HG03520 (cell line): Measurements from ENCODE around the gene SLC35F1.

Experiments used
- ATAC-seq: cut with Tn5 transposase; IDR thresholded peaks from one replicate; pipeline ENCODE4 v1.9.1; 2021; ENCODE audit warnings: mild to moderate bottlenecking, moderate library complexity; ENCODE audit not compliant: unreplicated experiment

SLC35F1 gene

GRCh38 chr6:118186672-118187567 lies 279.9 kb downstream of the SLC35F1 start:
- ATAC-seq: peak; percentile 58

GRCh38 chr6:118187568-118188164 lies 280.6 kb downstream of the SLC35F1 start:
- peak; percentile 41 for ATAC-seq

- ATAC-seq: no peak
Observed at GRCh38 chr6:118188561-118188960, 281.5 kb downstream of the SLC35F1 start.

GRCh38 chr6:118197539-118197938 lies 290.5 kb downstream of the SLC35F1 start:
- no peak for ATAC-seq

GRCh38 chr6:118198746-118199145 lies 291.7 kb downstream of the SLC35F1 start:
- ATAC-seq: no peak

GRCh38 chr6:118200160-118200559 lies 293.1 kb downstream of the SLC35F1 start:
- no peak for ATAC-seq

- no peak for ATAC-seq
Observed at GRCh38 chr6:118202517-118202916, 295.5 kb downstream of the SLC35F1 start.

GRCh38 chr6:118203545-118203944 lies 296.5 kb downstream of the SLC35F1 start:
- no peak for ATAC-seq

- ATAC-seq: no peak
Observed at GRCh38 chr6:118206221-118206620, 299.2 kb downstream of the SLC35F1 start.

- ATAC-seq: no peak
Observed at GRCh38 chr6:118207947-118208346, 300.9 kb downstream of the SLC35F1 start.

- ATAC-seq: no peak
Observed at GRCh38 chr6:118212451-118213173, 305.5 kb downstream of the SLC35F1 start.

GRCh38 chr6:118215269-118215668 lies 308.2 kb downstream of the SLC35F1 start:
- ATAC-seq: no peak

- no peak for ATAC-seq
Observed at GRCh38 chr6:118216751-118217150, 309.7 kb downstream of the SLC35F1 start.

- ATAC-seq: no peak
Observed at GRCh38 chr6:118218156-118218555, 311.1 kb downstream of the SLC35F1 start.

- ATAC-seq: no peak
Observed at GRCh38 chr6:118220429-118221128, 313.5 kb downstream of the SLC35F1 start.

- ATAC-seq: no peak
Observed at GRCh38 chr6:118223316-118223715, 316.3 kb downstream of the SLC35F1 start.

GRCh38 chr6:118228886-118229285 lies 321.8 kb downstream of the SLC35F1 start:
- ATAC-seq: no peak

- peak; percentile 92 for ATAC-seq
Observed at GRCh38 chr6:118240878-118241528, 333.9 kb downstream of the SLC35F1 start.

GRCh38 chr6:118246406-118246805 lies 339.3 kb downstream of the SLC35F1 start:
- ATAC-seq: no peak

- no peak for ATAC-seq
Observed at GRCh38 chr6:118248171-118248570, 341.1 kb downstream of the SLC35F1 start.
